ENCODE data around the gene IGSF21.

GRCh38 chr1:18094096-18094495 lies 13.5 kb upstream of the IGSF21 start:
- TF ChIP-seq CTCF (IDR thresholded peaks at IDR 0.05) (no peak), POLR2A (IDR thresholded peaks at IDR 0.05) (no peak)
